ENCODE data around the gene PRDM12.

DNA sequence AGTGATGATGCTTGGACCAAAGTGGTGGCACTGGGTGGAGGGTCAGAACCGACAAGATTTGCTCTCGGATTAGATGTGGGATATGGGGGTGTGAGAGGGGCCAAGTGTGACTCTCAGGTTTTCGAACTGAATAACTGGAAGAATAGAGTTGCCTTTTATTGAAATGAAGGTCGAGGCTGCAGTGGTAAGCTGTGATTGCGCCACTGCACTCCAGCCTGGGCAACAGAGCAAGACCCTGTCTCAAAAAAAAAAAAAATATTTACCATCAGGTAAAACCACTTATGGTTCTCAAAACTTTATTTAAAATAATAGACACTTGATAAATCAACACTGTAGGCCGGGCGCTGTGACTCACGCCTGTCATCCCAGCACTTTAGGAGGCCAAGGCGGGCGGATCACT lies 56.4 kb downstream of the PRDM12 start:
- TF ChIP-seq, protein P1, sequence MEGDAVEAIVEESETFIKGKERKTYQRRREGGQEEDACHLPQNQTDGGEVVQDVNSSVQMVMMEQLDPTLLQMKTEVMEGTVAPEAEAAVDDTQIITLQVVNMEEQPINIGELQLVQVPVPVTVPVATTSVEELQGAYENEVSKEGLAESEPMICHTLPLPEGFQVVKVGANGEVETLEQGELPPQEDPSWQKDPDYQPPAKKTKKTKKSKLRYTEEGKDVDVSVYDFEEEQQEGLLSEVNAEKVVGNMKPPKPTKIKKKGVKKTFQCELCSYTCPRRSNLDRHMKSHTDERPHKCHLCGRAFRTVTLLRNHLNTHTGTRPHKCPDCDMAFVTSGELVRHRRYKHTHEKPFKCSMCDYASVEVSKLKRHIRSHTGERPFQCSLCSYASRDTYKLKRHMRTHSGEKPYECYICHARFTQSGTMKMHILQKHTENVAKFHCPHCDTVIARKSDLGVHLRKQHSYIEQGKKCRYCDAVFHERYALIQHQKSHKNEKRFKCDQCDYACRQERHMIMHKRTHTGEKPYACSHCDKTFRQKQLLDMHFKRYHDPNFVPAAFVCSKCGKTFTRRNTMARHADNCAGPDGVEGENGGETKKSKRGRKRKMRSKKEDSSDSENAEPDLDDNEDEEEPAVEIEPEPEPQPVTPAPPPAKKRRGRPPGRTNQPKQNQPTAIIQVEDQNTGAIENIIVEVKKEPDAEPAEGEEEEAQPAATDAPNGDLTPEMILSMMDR (conservative IDR thresholded peaks at IDR 0.05; ENCODE audit: low read depth in 2 of 2): no peak
- TF ChIP-seq EZH2phosphoT487 (IDR thresholded peaks at IDR 0.05; ENCODE audit: unreplicated experiment): no peak
- no peak for TF ChIP-seq NANOG (IDR thresholded peaks at IDR 0.05; ENCODE audit: borderline replicate concordance)
- TF ChIP-seq, protein P2, sequence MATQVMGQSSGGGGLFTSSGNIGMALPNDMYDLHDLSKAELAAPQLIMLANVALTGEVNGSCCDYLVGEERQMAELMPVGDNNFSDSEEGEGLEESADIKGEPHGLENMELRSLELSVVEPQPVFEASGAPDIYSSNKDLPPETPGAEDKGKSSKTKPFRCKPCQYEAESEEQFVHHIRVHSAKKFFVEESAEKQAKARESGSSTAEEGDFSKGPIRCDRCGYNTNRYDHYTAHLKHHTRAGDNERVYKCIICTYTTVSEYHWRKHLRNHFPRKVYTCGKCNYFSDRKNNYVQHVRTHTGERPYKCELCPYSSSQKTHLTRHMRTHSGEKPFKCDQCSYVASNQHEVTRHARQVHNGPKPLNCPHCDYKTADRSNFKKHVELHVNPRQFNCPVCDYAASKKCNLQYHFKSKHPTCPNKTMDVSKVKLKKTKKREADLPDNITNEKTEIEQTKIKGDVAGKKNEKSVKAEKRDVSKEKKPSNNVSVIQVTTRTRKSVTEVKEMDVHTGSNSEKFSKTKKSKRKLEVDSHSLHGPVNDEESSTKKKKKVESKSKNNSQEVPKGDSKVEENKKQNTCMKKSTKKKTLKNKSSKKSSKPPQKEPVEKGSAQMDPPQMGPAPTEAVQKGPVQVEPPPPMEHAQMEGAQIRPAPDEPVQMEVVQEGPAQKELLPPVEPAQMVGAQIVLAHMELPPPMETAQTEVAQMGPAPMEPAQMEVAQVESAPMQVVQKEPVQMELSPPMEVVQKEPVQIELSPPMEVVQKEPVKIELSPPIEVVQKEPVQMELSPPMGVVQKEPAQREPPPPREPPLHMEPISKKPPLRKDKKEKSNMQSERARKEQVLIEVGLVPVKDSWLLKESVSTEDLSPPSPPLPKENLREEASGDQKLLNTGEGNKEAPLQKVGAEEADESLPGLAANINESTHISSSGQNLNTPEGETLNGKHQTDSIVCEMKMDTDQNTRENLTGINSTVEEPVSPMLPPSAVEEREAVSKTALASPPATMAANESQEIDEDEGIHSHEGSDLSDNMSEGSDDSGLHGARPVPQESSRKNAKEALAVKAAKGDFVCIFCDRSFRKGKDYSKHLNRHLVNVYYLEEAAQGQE (IDR thresholded peaks at IDR 0.05; ENCODE audit: unreplicated experiment): no peak
- TF ChIP-seq, protein P3, sequence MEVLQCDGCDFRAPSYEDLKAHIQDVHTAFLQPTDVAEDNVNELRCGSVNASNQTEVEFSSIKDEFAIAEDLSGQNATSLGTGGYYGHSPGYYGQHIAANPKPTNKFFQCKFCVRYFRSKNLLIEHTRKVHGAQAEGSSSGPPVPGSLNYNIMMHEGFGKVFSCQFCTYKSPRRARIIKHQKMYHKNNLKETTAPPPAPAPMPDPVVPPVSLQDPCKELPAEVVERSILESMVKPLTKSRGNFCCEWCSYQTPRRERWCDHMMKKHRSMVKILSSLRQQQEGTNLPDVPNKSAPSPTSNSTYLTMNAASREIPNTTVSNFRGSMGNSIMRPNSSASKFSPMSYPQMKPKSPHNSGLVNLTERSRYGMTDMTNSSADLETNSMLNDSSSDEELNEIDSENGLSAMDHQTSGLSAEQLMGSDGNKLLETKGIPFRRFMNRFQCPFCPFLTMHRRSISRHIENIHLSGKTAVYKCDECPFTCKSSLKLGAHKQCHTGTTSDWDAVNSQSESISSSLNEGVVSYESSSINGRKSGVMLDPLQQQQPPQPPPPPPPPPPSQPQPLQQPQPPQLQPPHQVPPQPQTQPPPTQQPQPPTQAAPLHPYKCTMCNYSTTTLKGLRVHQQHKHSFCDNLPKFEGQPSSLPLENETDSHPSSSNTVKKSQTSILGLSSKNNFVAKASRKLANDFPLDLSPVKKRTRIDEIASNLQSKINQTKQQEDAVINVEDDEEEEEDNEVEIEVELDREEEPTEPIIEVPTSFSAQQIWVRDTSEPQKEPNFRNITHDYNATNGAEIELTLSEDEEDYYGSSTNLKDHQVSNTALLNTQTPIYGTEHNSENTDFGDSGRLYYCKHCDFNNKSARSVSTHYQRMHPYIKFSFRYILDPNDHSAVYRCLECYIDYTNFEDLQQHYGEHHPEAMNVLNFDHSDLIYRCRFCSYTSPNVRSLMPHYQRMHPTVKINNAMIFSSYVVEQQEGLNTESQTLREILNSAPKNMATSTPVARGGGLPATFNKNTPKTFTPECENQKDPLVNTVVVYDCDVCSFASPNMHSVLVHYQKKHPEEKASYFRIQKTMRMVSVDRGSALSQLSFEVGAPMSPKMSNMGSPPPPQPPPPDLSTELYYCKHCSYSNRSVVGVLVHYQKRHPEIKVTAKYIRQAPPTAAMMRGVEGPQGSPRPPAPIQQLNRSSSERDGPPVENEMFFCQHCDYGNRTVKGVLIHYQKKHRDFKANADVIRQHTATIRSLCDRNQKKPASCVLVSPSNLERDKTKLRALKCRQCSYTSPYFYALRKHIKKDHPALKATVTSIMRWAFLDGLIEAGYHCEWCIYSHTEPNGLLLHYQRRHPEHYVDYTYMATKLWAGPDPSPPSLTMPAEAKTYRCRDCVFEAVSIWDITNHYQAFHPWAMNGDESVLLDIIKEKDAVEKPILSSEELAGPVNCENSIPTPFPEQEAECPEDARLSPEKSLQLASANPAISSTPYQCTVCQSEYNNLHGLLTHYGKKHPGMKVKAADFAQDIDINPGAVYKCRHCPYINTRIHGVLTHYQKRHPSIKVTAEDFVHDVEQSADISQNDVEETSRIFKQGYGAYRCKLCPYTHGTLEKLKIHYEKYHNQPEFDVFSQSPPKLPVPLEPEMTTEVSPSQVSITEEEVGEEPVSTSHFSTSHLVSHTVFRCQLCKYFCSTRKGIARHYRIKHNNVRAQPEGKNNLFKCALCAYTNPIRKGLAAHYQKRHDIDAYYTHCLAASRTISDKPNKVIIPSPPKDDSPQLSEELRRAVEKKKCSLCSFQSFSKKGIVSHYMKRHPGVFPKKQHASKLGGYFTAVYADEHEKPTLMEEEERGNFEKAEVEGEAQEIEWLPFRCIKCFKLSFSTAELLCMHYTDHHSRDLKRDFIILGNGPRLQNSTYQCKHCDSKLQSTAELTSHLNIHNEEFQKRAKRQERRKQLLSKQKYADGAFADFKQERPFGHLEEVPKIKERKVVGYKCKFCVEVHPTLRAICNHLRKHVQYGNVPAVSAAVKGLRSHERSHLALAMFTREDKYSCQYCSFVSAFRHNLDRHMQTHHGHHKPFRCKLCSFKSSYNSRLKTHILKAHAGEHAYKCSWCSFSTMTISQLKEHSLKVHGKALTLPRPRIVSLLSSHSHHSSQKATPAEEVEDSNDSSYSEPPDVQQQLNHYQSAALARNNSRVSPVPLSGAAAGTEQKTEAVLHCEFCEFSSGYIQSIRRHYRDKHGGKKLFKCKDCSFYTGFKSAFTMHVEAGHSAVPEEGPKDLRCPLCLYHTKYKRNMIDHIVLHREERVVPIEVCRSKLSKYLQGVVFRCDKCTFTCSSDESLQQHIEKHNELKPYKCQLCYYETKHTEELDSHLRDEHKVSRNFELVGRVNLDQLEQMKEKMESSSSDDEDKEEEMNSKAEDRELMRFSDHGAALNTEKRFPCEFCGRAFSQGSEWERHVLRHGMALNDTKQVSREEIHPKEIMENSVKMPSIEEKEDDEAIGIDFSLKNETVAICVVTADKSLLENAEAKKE (CRISPR knock-in tag; IDR thresholded peaks at IDR 0.05): no peak
- no peak for TF ChIP-seq JUNB (IDR thresholded peaks at IDR 0.05; ENCODE audit: unreplicated experiment)
- no peak for TF ChIP-seq POLR2AphosphoS5 (IDR thresholded peaks at IDR 0.05; ENCODE audit: low read depth)
- no peak for TF ChIP-seq EZH2 (IDR thresholded peaks at IDR 0.05; ENCODE audit: low read depth, unreplicated experiment)
- TF ChIP-seq, protein P4, sequence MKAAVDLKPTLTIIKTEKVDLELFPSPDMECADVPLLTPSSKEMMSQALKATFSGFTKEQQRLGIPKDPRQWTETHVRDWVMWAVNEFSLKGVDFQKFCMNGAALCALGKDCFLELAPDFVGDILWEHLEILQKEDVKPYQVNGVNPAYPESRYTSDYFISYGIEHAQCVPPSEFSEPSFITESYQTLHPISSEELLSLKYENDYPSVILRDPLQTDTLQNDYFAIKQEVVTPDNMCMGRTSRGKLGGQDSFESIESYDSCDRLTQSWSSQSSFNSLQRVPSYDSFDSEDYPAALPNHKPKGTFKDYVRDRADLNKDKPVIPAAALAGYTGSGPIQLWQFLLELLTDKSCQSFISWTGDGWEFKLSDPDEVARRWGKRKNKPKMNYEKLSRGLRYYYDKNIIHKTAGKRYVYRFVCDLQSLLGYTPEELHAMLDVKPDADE (IDR thresholded peaks at IDR 0.05): no peak
- no peak for TF ChIP-seq STAT1 (IDR thresholded peaks at IDR 0.05; ENCODE audit: unreplicated experiment)
- no peak for TF ChIP-seq CREB1 (CRISPR knock-in tag; IDR thresholded peaks at IDR 0.05; ENCODE audit: low read depth)
- no peak for TF ChIP-seq ZNF114 (CRISPR knock-in tag; IDR thresholded peaks at IDR 0.05)
- TF ChIP-seq ZNF331 (CRISPR knock-in tag; IDR thresholded peaks at IDR 0.05; ENCODE audit: low read depth): no peak

All from GM23338 (cell line).